Measurements from ENCODE around the gene MYADML2.
A peak's percentile ranks its signal among the peaks of the same experiment; 100 is the strongest.

The MYADML2 gene

DNA sequence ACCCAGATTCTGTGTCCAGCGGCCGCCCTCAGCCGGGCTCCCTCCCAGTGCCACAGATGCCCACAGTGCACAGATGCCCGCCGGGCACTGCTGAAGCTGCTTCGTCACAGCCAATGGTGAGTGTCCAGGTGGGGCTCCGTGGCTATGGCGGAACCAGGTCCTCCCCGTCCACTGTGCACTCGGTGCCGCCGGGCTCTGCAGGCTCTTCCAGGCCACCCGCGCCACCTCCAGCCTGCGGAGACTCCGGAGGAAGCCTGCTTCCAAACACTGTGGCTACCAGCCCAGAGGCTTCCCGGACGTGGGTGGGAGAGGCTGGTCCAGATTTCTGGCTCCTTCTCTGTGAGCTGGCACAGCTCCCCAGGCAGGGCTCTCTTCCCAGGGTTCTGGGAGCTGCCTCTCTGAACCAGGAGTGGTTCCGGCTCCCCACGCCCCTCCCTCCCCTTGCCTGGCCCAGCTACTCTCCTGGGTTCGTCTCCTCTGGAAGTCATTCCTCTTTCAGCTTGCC is 7.1 kb downstream of the MYADML2 start:
- no peak for DNase-seq (ENCODE audit: low read depth in 2 of 2)

DNA sequence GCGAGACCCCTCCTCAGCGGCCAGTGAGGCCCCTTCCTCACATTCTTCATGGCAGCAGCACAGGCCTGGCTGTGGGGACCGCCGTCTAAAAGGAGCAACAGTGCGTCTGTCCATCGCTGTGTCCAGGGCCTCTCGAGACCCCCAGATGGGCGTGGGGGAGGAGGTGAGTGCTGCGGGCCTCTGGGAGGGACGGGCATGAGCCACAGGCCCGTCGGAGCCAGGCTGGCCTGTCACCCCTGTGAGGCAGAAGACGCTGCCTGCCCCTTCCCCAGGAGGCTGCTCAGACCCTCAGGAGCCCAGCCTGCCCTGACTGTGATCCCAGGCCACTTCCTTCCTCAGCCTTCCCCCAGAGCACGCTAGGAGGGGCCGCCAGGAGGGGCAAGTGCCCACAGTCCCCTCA is 7.8 kb downstream of the MYADML2 start:
- DNase-seq (ENCODE audit: low read depth in 2 of 2) = no peak

DNA sequence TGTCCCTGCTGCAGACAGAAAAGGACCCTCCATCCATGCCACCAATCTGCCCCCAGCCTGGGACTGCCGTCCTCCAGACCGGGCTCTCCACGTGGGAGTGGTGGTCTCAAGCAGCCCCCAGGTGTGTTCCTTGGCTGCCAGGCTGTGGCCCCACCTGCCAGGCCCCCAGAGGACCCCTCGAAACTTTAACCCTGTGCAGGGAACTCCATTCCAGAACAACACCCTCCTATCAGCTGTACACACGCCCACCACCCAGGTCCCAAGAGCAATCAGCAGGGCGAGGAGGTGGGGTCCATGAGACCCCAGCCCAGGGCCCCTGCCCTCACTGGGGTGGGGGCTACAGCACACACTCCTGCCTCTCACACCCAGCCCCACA is 11.3 kb downstream of the MYADML2 start:
- no peak for DNase-seq (ENCODE audit: low read depth in 2 of 2)

DNA sequence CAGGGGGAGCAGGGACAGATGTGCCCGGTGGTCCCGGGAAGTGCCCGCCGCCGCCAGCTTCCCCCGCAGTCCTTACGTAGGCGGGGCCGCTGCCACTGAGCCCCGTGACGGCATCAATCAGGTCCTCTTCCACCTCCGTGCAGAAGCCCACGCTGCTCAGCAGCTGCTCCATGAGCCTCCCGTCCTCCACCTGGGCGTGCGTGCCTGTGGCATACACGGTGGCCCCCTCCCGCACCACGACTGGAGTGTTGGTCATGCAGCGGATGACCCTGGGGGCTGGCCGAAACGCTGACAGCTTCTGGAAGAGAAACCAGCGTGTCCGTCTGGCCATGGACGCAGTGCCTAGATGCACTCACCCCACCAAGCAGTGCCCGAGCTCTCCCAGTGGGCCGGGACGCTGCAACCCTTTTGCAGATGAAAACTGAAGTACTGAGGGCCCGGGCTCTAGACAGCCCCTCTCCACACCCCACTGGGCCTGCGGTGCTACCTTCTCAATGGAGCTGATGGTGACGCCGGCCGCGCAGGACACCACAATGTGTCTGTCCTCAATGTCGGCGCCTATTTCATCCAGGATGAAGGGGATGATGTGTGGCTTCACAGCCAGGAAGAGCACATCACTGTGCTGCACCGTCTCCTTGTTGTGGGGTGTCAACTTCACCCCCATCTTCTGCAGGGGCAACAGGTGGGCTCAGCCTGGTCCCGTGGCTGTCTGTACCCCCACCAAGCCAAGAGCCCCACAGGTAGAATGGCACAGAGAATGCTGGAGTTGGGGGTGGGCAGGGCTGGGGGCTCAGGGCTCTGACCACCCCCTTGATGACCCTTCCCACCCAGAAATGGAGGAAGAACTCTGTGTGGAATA is 12.0 kb downstream of the MYADML2 start:
- DNase-seq (ENCODE audit: low read depth in 2 of 2) = no peak

DNA sequence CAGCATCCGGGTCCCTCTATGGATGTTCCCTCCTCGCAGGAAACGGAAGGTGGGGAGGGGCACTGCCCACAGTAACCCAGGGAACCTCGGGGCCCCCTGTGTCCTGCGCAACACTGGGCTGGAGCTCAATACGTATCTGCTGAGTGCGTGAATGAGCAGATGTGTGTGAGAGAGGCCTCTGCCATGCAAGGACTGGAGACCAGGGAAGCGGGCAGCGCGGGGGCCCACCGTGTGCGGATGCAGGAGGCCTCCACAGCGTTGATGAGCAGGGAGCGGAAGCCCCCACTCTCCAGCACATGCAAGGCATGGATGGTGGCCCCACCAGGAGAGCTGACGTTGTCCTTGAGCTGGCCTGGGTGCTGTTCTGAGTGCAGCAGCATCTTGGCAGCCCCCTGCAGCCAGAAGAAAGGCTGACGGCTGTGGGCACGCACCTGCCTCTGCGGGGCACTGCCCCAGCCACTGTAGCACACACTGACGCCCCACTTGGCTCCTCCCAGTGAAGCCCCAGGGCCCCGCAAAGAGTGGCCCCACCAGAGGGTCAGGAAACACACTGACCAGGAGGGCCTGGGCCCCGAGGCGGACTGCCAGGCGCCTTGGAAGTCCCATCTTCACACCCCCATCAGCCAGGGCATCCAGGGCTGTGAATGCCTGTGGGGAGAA is 12.8 kb downstream of the MYADML2 start:
- DNase-seq (ENCODE audit: low read depth in 2 of 2) = no peak

DNA sequence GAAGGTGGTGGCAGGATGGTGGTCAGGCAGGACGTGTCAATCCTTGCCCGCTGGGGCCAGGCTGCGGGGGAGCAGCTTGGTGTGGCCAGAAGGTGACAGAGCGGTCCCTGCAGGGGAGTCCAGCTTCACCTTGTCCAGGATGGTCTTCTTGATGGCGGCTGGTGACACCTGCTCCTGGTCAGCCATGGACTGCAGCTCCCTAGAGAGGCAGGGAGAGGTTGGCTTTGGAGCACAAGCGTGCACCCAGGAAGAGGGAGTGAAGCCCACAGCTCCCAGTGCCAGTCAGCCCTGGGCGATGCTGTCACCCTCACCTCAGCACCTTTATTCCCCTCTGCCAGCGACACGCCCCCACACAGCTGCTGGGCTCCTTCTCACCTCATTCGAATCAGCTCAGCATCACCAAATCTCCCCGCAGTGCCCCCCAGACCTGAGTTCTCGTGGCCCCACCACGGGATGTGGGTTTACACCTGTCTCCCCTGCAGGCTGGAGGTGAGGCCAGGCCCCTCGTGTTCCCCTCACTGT is 13.8 kb downstream of the MYADML2 start:
- no peak for DNase-seq (ENCODE audit: low read depth in 2 of 2)

DNA sequence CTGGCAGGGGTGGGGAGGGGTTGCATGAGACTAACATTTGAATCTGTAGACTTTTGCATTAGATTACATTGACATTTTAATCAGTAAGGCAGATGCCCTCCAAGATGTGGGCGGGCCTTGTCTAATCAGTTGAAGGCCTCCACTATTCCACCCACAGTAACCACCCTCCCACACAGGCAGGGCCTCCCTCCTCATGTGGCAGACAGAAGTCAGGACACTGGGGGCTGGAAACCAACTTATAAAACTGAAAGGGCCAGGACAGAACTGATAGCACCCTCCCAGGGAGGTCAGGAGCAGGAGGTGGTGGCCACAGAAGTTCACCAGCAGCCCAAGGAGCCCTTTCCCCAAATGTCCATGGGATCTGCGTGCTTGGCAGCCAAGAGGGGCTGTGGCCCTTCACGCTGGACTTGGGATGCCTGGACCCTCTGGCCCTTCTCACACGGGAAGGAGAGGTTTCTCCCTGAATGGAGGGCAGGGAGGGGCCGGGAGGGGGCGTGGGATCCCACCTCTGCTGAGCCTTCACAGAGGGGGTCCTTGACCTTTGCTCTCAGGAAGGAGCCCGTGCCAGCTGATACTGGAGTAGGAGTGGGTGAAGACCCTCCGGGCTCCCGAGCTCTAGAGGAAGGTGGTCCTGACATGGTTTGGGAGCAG is 14.6 kb downstream of the MYADML2 start:
- DNase-seq (ENCODE audit: low read depth in 2 of 2) = no peak

DNA sequence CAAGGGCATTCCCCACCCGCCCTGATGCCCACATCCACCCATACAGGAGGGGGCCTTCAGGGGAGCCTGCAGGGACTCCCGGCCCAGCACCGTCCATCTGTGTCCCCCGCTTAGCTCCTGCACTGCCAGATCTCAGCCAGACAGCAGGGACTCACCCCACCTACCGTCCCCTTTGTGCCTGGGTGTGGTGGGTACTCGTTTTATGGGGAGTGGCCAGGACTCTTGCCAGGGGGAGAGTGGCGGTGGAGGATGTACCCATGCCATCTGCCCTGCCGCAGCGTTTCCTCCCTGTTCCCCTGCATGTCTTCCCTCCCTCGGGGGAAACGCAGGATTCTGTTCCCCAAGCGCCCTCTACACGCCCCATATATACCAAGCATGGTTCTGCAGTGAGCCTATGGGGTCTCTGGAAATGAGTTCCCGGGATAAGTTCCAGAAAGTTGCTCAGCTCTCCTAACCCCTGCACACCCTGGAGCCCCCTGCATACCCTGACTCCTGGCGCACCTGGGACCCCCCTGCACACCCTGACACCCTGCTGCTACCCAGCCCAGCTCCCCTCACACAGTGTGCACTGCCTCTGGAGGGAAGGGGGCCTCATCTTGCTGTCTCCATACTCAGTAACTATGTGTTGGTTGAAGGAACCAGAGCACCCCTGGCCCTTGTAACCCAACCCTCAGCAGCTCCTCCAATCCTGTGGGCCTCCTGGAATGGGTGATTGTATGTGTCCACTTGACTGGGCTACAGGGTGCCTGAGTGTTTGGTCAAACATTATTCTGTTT is 15.3 kb downstream of the MYADML2 start:
- DNase-seq (ENCODE audit: low read depth in 2 of 2) = no peak

DNA sequence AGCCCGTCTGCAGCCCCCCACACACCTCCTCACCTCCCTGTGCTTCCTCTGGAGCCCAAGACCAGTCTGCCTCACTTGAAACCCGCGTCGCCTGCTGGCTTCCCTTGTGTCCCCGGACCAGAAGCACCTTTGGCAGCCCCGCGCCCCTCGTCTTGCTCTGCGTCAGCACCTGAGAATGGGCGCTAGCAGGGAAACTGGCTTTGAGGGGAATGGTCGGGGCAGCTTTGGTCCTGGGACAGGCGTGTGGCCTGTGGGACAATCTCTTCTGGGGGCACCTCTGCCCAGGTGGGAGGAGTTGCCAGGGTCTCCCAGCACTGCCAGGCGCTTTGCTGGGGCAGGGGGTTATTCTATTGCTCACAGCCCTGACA is 15.9 kb downstream of the MYADML2 start:
- DNase-seq (ENCODE audit: low read depth in 2 of 2) = no peak

DNA sequence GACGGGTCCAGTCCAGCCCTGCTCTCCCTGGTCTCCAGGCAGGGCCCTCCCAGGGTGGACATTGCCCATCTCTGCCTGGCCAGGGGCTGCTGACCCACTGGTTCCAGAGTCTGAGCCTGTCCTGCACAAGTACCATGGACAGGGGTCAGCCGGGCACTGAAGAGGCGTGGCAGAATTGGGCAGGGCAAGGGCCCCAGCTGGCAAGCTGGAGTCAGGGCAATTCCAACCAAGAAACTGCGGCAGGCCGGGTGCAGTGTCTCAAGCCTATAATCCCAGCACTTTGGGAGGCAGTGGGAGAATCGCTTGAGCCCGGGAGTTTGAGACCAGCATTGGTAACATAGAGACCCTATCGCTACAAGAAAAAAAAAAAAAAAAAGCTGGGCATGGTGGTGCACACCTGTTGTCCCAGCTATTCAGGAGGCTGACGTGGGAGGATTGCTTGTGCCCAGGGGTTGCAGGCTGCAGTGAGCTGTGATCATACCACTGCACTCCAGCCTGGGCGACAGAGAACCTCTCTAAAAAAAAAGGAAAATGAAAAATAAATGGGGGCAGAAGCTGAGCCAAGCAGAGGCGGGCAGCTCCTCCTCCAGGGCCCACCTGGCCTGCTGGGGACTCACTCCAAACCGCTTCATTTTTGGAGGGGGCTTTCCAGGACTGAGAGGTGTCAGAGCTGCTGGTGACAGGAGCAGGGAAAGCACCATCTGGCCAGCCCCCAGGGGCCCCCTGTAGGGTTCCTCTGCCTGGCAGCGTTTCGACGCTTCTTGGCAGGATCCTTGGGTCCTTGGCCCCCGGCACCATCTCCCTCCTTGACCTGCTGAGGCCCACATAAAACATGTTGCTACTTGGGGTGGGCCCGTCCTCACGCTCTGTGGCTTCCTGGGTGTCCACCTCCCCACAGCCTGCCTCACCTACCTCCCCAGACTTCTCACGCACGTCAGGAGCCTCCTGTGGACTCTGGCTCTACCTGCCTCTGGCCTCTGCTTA is 16.6 kb downstream of the MYADML2 start:
- no peak for DNase-seq (ENCODE audit: low read depth in 2 of 2)

DNA sequence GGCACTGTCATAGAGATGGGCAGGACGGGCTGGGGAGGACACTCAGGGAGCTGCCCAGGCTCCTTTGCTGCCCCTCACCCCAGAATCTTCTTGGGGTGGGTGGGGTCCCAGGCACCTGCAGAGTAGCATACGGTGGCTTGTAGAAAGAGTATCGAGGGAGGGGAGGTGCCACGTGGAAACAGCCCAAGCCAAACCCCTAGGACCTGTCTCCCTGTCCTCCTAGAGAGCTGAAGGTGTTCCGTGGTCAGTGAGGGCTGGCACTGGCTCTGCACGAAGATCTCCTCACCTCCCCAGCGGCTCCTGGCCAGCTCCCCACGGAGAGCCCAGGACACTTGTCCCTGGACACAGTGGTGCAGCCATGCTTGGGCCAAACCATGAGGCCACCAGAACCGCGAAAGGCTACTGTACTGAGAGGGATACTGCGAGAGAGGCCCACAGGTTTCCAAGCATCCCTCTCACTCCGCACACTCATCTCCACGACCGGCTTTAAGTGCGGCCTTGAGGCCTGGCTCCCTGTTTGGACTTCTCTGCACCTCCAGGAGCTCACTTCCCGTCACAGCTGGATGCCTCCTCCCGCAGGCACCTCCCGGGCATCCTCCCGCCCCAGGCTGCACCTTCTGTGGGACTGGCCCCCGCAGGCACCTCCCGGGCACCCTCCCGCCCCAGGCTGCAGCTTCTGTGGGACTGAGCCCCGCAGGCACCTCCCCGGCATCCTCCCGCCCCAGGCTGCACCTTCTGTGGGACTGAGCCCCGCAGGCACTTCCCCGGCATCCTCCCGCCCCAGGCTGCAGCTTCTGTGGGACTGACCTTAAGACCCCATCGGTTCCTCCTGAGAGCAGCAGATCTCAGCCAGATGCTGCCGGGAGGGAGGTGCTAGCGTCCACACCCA is 17.5 kb downstream of the MYADML2 start:
- no peak for DNase-seq (ENCODE audit: low read depth in 2 of 2)

DNA sequence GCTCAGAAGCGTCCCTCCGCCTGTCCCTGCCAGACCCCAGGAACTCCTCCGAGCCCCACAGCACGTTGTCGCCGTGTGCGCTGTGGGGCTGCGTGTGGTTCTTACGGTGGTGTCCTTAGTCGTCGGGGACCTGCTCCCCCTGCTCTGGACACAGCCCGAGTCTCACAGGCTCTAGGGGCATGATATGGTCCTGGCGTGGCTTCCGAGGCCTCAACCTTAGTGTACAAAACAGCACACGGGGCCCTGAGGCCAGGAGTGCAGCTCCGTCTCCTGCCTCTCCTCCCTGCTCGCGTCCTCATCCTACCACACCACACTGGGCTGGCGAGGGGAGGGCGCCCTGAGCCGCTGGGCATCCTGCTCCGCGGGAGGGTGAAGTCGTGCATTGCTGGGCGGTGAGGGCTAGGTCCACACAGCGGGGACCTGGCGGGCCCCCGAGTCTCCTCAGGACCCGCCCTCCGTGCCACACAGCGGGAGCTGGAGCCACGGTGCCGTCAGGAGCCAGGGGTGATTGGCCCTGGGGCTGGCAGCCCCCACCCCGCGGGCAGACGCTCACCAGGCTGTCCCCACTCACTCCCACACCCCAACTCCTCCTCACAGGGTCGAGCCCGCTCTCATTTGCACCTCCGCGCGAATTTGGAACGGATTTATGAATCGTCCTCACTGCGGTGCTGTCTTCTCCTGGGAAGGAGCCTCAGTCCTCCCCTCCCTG is 18.3 kb downstream of the MYADML2 start:
- no peak for DNase-seq (ENCODE audit: low read depth in 2 of 2)

DNA sequence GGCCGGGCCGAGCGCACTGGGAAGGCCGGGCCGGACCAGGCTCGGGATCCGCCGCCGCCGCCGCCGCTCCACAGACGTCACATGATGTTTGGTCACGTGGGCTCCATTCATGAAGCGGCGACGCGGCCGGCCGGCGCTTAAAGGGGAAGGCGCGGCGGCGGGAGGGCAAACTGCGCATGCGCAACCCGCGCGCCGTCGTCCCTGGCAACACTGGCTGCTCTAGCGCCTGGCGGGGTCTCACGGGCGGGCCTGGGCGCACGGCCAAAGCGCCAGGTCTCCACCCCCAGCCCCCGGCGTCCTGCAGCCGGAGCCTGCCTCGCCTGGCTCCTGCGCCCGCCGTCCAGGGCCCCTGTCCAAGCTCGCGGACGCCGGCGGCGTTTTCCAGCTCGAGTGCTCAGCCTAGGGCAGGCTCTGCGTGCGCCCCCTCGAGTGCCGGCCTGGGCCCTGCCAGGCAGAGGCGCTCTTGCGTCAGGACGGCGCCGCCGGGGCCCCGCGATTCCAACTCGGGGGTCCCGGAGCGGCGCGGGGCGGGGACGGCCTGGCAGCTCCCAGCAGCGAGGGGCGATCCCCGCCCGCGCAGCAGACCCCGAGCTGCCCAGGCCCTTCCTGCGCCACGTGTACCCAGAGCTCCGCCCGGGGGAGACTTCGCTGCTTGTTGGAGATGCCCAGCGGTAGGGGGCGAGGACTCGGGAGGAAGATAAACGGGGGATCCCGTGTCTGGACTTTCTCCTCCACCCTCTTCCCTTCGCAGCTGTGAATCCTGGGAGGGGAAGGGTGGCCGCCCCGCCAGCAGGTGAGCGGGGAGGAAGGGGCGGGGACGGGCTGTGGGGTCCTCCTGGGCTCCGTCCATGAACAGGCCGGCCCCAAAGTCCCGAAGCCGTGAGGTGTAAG is 19.1 kb downstream of the MYADML2 start, which contains the start of gene MAFG:
MAFG (minus strand) TSS at position 83 of the 891 bp plus-strand sequence. CDS start 4,550 bp downstream, outside the sequence.
- peak; percentile 85 for DNase-seq (ENCODE audit: low read depth in 2 of 2)

DNA sequence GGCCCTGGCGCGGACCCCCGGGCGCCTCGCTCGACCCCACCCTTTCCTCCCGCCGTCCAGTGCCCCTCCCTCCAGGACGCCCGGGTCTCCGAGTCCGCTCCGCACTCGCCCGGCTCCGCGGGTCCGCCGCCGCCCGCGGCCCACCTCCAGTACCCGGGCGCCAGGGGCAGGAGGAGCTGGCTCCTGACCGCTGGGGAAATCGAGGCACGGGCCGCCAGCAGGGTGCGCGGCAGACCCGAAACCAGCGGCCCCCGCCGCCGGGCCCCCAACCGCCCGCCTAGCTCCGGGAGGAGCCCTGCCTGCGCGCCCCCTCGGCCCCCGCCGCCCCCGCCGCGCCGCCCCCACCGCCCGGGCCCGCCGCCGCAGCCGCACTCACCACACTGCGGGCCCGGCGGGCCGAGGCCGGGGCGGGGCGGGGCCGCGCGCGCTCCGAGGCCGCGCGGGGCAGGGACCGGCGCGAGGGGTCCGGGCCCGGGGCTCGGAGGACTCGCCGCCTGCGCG is 19.8 kb downstream of the MYADML2 start:
- DNase-seq (ENCODE audit: low read depth in 2 of 2) = no peak

DNA sequence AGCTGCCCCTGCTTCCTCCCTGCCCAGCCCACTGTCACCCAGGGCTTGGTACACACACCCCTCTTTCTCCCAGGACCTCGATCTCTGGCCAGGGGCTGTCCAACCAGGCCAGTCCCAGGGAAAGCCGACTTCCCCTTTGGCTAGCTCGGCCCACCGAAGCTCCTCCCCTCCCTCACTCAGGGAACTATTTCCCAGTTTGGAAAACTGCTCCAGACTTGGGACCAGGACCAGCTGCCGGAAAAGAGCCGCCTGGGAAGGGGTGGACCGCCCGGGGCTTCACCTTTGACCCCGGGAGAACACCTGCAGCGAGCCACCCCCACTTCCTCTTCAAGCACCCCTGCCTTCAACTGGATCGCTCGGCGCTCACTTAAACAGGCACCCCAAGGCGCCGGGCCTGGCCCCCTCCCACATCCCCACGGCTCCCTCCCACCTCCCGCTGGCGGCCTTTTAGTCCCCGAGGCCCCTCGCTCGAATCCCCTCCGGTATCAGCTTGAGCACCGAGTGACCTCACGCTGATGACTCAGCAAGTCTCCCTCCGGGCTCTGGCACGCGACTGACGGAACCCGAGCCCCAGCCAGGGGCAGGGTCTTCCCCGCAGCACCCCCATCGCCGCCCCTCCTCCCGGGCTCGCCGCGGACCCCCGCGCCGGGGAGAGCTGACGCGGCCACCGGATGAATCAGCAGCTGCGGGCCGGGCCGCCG is 20.4 kb downstream of the MYADML2 start:
- peak; percentile 8 to 13 for DNase-seq (ENCODE audit: low read depth in 2 of 2)

DNA sequence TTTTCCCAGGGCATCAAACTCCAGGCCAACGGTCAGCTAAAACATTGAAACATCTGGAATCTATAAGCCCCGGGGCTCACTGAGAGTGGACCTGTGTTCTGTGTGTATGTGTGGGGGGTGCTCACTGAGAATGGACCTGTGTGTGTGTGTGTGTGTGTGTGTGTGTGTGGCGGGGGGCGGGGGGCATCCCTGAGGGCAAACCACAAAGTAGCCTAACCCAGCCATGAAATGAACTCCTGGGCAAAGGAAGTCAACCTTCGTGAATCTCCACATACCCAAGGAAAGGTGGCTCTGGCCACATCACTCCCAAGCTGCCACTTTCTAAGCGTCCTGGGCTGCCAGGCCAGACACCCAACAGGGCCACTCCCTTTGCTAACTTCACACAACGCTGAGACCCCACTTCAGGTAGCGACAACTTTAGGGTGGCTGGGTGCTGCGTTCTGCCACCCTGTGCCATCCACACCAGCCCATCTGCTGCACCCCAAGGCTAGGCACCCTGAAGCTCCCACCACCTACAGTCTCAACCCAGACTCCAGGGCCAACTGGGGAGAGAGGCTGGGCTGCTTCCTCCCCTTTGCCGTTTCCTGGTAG is 21.1 kb downstream of the MYADML2 start:
- DNase-seq (ENCODE audit: low read depth in 2 of 2) = no peak
